HepG2 (cell line): ENCODE measurements around the gene RAB3D. TPM values are rescaled to one million over a fixed set of nuclear protein-coding genes. Genes with fewer than 3 reads are reported as not detected.

Source experiments
- ATAC-seq: fragments of 200-7000 bp; cut with Tn5 transposase; 3 replicates; pipeline ENCODE4 v1.9.1; 2020; ENCODE audit warnings: mild to moderate bottlenecking, moderate library complexity
- BruUV-seq: library from RNA; stranded (reverse); fragments of 400-500 nt; replicated peaks from 2 replicates; lab custom pipeline; 2021; lab: Mats Ljungman, UMichigan
- CTCF ChIA-PET: fragments of 300-600 bp; formaldehyde crosslinking; extraction: SDS; loops from one replicate; lab custom pipeline; 2021; ENCODE audit warnings: low total read pairs, inconsistent platforms, low intra/inter-chr PET ratio; lab: Yijun Ruan, JAX
- POLR2A ChIA-PET: fragments of 350-600 bp; sonication (Branson Sonifier 250); formaldehyde crosslinking; loops from one replicate; lab custom pipeline; 2020; ENCODE audit warnings: antibody characterized with exemption, inconsistent platforms; lab: Yijun Ruan, JAX
- DNase-seq: peaks from one replicate; pipeline ENCODE4 v3.0.0-alpha.2; 2015; ENCODE audit warnings: low spot score
- FAIRE-seq: peaks from 3 replicates; lab custom pipeline; 2011; peaks lifted over from hg19 to GRCh38; lab: Jason Lieb, UNC
- H2AFZ ChIP-seq: one replicate; pipeline ENCODE4 v1.6.1; 2011; ENCODE audit warnings: low read length, inconsistent platforms
- H3K27ac ChIP-seq: fragments of 300-600 bp; 3 replicates; pipeline ENCODE4 v1.8.0; 2011; ENCODE audit warnings: mixed run types, mild to moderate bottlenecking, mixed read lengths, low read length, inconsistent platforms; ENCODE audit not compliant: insufficient read depth; ENCODE audit errors: extremely low read length
- H3K27me3 ChIP-seq, 2 experiments: fragments of 200-600 bp in 1 of 2; 2 replicates in 1 of 2; 3 replicates in 1 of 2; pipeline versions ENCODE4 v1.6.0 to v1.8.0; 2011; ENCODE audit warnings: low read length in 2 of 2, mild to moderate bottlenecking in 2 of 2, moderate library complexity in 2 of 2, inconsistent platforms in 1 of 2; ENCODE audit not compliant: insufficient read depth in 2 of 2, control insufficient read depth in 1 of 2
- H3K36me3 ChIP-seq, 2 experiments: fragments of 200-600 bp in 1 of 2; replicated peaks in 1 of 2; 2 replicates in 1 of 2; 3 replicates in 1 of 2; pipeline versions ENCODE4 v1.5.1 to v1.8.0; 2011; ENCODE audit warnings: low read length in 2 of 2, inconsistent platforms in 1 of 2; ENCODE audit not compliant: insufficient read depth in 2 of 2, control insufficient read depth in 1 of 2
- H3K4me1 ChIP-seq: 2 replicates; pipeline ENCODE4 v1.5.1; 2012; ENCODE audit warnings: low read length, inconsistent platforms; ENCODE audit not compliant: insufficient read depth
- H3K4me2 ChIP-seq: 2 replicates; pipeline ENCODE4 v1.6.0; 2011; ENCODE audit warnings: low read depth, low read length, inconsistent platforms
- H3K4me3 ChIP-seq, 3 experiments: fragments of 200-600 bp in 1 of 3; sonication (generic), shearing (Covaris generic) in 1 of 3; replicated peaks in 1 of 3; 2 replicates each; pipeline ENCODE4 v1.5.1; 2011 to 2016; ENCODE audit warnings: low read length in 3 of 3, inconsistent platforms in 2 of 3, low read depth in 2 of 3, mild to moderate bottlenecking in 2 of 3, control low read depth in 1 of 3, mixed read lengths in 1 of 3; ENCODE audit not compliant: insufficient read depth in 1 of 3
- H3K79me2 ChIP-seq: one replicate; pipeline ENCODE4 v1.6.1; 2011; ENCODE audit warnings: low read length, inconsistent platforms; ENCODE audit not compliant: insufficient read depth
- H3K9ac ChIP-seq: 2 replicates; pipeline ENCODE4 v1.6.0; 2011; ENCODE audit warnings: mild to moderate bottlenecking, low read depth, low read length, inconsistent platforms; ENCODE audit not compliant: insufficient read depth
- H3K9me3 ChIP-seq: 2 replicates; pipeline ENCODE4 v1.5.1; 2012; ENCODE audit warnings: mild to moderate bottlenecking, low read length
- H4K20me1 ChIP-seq: 2 replicates; pipeline ENCODE4 v1.6.0; 2011; ENCODE audit warnings: inconsistent platforms, mild to moderate bottlenecking, low read length, moderate library complexity; ENCODE audit not compliant: insufficient read depth
- ATF1 ChIP-seq: IDR thresholded peaks from 2 replicates; pipeline ENCODE4 v1.6.1; 2016; ENCODE audit warnings: mild to moderate bottlenecking, control low read depth
- CC2D1A ChIP-seq: sonication (generic); formaldehyde crosslinking; IDR thresholded peaks from 2 replicates; pipeline ENCODE4 v1.8.1; 2023; ENCODE audit warnings: mild to moderate bottlenecking, missing genetic modification reagents
- HMG20A ChIP-seq: IDR thresholded peaks from 2 replicates; pipeline ENCODE4 v1.6.1; 2016; ENCODE audit warnings: borderline replicate concordance
- NONO ChIP-seq, 2 experiments: fragments of 450-650 bp in 1 of 2; sonication (generic) in 1 of 2; formaldehyde crosslinking in 1 of 2; IDR thresholded peaks in 1 of 2; conservative IDR thresholded peaks in 1 of 2; 2 replicates each; pipeline versions ENCODE4 v1.6.1 to v1.8.0; 2017 to 2022; ENCODE audit warnings: mild to moderate bottlenecking in 1 of 2, missing genetic modification reagents in 1 of 2, moderate library complexity in 1 of 2
- POLR2AphosphoS2 ChIP-seq: IDR thresholded peaks from 2 replicates; pipeline ENCODE4 v1.6.1; 2011; ENCODE audit warnings: low read depth, low read length, improper control_type of control experiment
- RBAK ChIP-seq: sonication (generic); formaldehyde crosslinking; IDR thresholded peaks from 2 replicates; pipeline ENCODE4 v1.5.1; 2020; ENCODE audit warnings: mild to moderate bottlenecking, missing genetic modification reagents
- ZNF230 ChIP-seq: sonication (generic); formaldehyde crosslinking; IDR thresholded peaks from 2 replicates; pipeline ENCODE4 v1.4.0; 2020; ENCODE audit warnings: mild to moderate bottlenecking, missing genetic modification reagents
- ZNF354B ChIP-seq: sonication (generic); formaldehyde crosslinking; IDR thresholded peaks from 2 replicates; pipeline ENCODE4 v1.8.0; 2022; ENCODE audit warnings: mild to moderate bottlenecking, missing genetic modification reagents
- ZNF550 ChIP-seq: sonication (generic); formaldehyde crosslinking; IDR thresholded peaks from 2 replicates; pipeline ENCODE4 v1.4.0; 2020; ENCODE audit warnings: mild to moderate bottlenecking, missing genetic modification reagents, borderline replicate concordance
- ZNF569 ChIP-seq: sonication (generic); formaldehyde crosslinking; IDR thresholded peaks from 2 replicates; pipeline ENCODE4 v1.5.0; 2020; ENCODE audit warnings: mild to moderate bottlenecking, missing genetic modification reagents, moderate library complexity, borderline replicate concordance
- ZNF768 ChIP-seq: sonication (generic); formaldehyde crosslinking; IDR thresholded peaks from 2 replicates; pipeline ENCODE4 v1.4.0; 2020; ENCODE audit warnings: missing genetic modification reagents
- WGBS: methylation state at CpG from one replicate; pipeline ENCODE4 v1.1.6; 2017; ENCODE audit warnings: low lambda C conversion rate; 5-methylcytosine and 5-hydroxymethylcytosine counted together
- in situ Hi-C: cut with HindIII; loops from 2 replicates; pipeline ENCODE4 v1.10.0; 2017; ENCODE audit warnings: low pct_unique_long_range_greater_than_20kb; ENCODE audit not compliant: extremely low pct_ligation_motif_present
- intact Hi-C: fragments of 100-400 bp; cut with micrococcal nuclease; formaldehyde crosslinking; loops from one replicate; pipeline ENCODE4 v1.10.0; 2022; ENCODE audit not compliant: unreplicated experiment
- polyA plus RNA-seq, 8 experiments: library from polyadenylated mRNA; depleted of rRNA in 3 of 8; stranded (reverse) in 7 of 8; unstranded in 1 of 8; fragments of >200 nt; fragmentation: Illumina TruSeq in 4 of 8; extraction: Trizol in 4 of 8; gene quantifications; 2 replicates each; pipeline versions ENCODE4 v1.2.1 to v1.2.3, GENCODE V29; 2011 to 2016; ENCODE audit warnings: low read depth in 4 of 8, missing spikeins in 1 of 8, mixed read lengths in 1 of 8; ENCODE audit not compliant: insufficient read depth in 1 of 8
- total RNA-seq, 5 experiments: library from RNA; depleted of rRNA; stranded (reverse); fragments of >200 nt; fragmentation: Illumina TruSeq; extraction: Trizol; gene quantifications; 2 replicates each; pipeline ENCODE4 v1.2.3, GENCODE V29; 2016; ENCODE audit warnings: low read depth in 1 of 5
- TF ChIP-seq, protein P1 (sequence below): sonication (generic); formaldehyde crosslinking; IDR thresholded peaks from 2 replicates; pipeline ENCODE4 v1.4.0; 2020; ENCODE audit warnings: mild to moderate bottlenecking, missing genetic modification reagents
- TF ChIP-seq, protein P2 (sequence below): sonication (generic); formaldehyde crosslinking; IDR thresholded peaks from 2 replicates; pipeline ENCODE4 v1.9.0; 2021; ENCODE audit warnings: missing genetic modification reagents, borderline replicate concordance
- TF ChIP-seq, protein P3 (sequence below): sonication (generic); formaldehyde crosslinking; IDR thresholded peaks from 2 replicates; pipeline ENCODE4 v1.4.0; 2020; ENCODE audit warnings: missing genetic modification reagents
- TF ChIP-seq, protein P4 (sequence below): sonication (generic); formaldehyde crosslinking; IDR thresholded peaks from 2 replicates; pipeline ENCODE4 v1.4.0; 2020; ENCODE audit warnings: mild to moderate bottlenecking, low read depth, missing genetic modification reagents

Gene RAB3D
- total and polyA plus RNA-seq, 2 of the 13 experiments (the other 11 are each of a cell fraction or from before 2014, with no cell fraction given) = 2.0 to 16.1 TPM

DNA sequence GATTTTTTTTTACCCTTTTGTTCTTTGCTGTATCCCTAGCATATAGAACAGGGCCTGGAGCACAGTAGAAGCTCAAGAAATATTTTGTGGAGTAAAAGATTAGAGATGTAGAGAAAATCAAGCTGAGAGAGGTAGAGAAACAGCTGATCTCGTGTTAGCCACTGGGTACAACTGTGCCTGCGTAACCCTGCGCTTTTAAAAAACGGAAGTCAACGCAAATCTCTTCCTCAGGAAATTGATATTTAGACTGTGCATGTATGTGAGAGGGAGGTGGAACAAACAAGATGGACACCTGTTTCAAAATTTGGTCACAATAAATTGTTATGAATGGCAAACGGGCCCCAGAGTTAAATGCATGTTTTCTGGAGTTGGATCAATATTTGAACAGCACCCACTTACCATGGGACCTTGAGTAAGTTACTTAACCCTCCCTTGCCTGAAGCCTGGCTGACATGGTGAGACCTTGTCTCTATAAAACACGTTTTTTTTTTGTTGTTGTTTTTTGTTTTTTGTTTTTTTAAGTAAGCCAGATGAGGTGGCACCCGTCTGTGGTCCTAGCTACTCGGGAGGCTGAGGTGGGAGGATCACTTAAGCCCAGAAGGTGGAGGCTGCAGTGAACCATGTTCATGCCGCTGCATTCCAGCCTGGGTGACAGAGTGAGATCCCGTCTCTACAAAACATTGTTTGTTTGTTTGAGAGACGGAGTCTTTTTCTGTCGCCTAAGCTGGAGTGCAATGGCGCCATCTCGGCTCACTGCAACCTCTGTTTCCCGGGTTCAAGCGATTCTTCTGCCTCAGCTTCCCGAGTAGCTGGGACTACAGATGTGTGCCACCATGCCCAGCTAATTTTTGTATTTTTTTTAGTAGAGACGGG lies 47.9 kb upstream of the RAB3D start:
- FAIRE-seq = peak; percentile 64
- DNase-seq = peak; percentile 53
- WGBS = 23% methylated on average over 19 of the region's 19 CpGs
- CTCF ChIA-PET = no interaction called here
- intact Hi-C loops = no loop called here
- H3K27ac ChIP-seq = no peak overlapping the region
- H3K9ac ChIP-seq = peak overlapping the region; percentile 23; the same call in 1 of the 2 replicates
- H3K9me3 ChIP-seq = no peaks in the 10 kb centered on the region
- H3K4me3 ChIP-seq = peak overlapping the region in 2 of 3 experiments; percentile 19 to 42; a peak in 1 of 6 replicates
- H3K27me3 ChIP-seq = no peaks in the 10 kb centered on the region
- in situ Hi-C loops = no loop called here
- POLR2A ChIA-PET = interaction anchor here (1.0 to 1.4 kb wide), 2 partner anchors 13 to 32 kb away, joined by 3 to 4 read pairs; partner anchors contain the start of genes RGL3 and SWSAP1
- peak overlapping the region; percentile 84 for H2AFZ ChIP-seq
- peak overlapping the region; percentile 64 for H3K4me2 ChIP-seq
- H3K4me1 ChIP-seq = peaks cover 37% of the 10 kb centered on the region
- H4K20me1 ChIP-seq = no peaks in the 10 kb centered on the region
- BruUV-seq = no TSS peak
- no peaks in the 10 kb centered on the region for H3K36me3 ChIP-seq
- H3K79me2 ChIP-seq = no peaks in the 10 kb centered on the region
- no peak for ATAC-seq
- TF ChIP-seq, protein P1, sequence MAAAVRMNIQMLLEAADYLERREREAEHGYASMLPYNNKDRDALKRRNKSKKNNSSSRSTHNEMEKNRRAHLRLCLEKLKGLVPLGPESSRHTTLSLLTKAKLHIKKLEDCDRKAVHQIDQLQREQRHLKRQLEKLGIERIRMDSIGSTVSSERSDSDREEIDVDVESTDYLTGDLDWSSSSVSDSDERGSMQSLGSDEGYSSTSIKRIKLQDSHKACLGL (CRISPR knock-in tag) = no peak
- no peak for TF ChIP-seq POLR2AphosphoS2
- no peak for TF ChIP-seq ZNF230 (CRISPR knock-in tag)
- TF ChIP-seq, protein P2, sequence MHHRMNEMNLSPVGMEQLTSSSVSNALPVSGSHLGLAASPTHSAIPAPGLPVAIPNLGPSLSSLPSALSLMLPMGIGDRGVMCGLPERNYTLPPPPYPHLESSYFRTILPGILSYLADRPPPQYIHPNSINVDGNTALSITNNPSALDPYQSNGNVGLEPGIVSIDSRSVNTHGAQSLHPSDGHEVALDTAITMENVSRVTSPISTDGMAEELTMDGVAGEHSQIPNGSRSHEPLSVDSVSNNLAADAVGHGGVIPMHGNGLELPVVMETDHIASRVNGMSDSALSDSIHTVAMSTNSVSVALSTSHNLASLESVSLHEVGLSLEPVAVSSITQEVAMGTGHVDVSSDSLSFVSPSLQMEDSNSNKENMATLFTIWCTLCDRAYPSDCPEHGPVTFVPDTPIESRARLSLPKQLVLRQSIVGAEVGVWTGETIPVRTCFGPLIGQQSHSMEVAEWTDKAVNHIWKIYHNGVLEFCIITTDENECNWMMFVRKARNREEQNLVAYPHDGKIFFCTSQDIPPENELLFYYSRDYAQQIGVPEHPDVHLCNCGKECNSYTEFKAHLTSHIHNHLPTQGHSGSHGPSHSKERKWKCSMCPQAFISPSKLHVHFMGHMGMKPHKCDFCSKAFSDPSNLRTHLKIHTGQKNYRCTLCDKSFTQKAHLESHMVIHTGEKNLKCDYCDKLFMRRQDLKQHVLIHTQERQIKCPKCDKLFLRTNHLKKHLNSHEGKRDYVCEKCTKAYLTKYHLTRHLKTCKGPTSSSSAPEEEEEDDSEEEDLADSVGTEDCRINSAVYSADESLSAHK = no peak
- no peak for TF ChIP-seq ATF1 (CRISPR knock-in tag)
- TF ChIP-seq ZNF550 (CRISPR knock-in tag) = no peak
- no peak for TF ChIP-seq NONO (IDR thresholded peaks at IDR 0.05)
- TF ChIP-seq NONO (CRISPR knock-in tag; conservative IDR thresholded peaks at IDR 0.05) = no peak
- TF ChIP-seq RBAK = no peak
- TF ChIP-seq ZNF768 (CRISPR knock-in tag) = no peak
- no peak for TF ChIP-seq ZNF569 (CRISPR knock-in tag)
- TF ChIP-seq HMG20A (CRISPR knock-in tag) = no peak
- TF ChIP-seq CC2D1A = no peak
- TF ChIP-seq, protein P3, sequence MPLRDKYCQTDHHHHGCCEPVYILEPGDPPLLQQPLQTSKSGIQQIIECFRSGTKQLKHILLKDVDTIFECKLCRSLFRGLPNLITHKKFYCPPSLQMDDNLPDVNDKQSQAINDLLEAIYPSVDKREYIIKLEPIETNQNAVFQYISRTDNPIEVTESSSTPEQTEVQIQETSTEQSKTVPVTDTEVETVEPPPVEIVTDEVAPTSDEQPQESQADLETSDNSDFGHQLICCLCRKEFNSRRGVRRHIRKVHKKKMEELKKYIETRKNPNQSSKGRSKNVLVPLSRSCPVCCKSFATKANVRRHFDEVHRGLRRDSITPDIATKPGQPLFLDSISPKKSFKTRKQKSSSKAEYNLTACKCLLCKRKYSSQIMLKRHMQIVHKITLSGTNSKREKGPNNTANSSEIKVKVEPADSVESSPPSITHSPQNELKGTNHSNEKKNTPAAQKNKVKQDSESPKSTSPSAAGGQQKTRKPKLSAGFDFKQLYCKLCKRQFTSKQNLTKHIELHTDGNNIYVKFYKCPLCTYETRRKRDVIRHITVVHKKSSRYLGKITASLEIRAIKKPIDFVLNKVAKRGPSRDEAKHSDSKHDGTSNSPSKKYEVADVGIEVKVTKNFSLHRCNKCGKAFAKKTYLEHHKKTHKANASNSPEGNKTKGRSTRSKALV (CRISPR knock-in tag) = no peak
- TF ChIP-seq, protein P4, sequence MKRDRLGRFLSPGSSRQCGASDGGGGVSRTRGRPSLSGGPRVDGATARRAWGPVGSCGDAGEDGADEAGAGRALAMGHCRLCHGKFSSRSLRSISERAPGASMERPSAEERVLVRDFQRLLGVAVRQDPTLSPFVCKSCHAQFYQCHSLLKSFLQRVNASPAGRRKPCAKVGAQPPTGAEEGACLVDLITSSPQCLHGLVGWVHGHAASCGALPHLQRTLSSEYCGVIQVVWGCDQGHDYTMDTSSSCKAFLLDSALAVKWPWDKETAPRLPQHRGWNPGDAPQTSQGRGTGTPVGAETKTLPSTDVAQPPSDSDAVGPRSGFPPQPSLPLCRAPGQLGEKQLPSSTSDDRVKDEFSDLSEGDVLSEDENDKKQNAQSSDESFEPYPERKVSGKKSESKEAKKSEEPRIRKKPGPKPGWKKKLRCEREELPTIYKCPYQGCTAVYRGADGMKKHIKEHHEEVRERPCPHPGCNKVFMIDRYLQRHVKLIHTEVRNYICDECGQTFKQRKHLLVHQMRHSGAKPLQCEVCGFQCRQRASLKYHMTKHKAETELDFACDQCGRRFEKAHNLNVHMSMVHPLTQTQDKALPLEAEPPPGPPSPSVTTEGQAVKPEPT (CRISPR knock-in tag) = no peak
- TF ChIP-seq ZNF354B (CRISPR knock-in tag) = no peak
